ENCODE data around the gene POU6F1. TPM values are rescaled to one million over a fixed set of nuclear protein-coding genes. Genes with fewer than 3 reads are reported as not detected.

The POU6F1 gene
- total and polyA plus RNA-seq, 8 donors: 3.8 to 16.8 (median 6.7) TPM

GRCh38 chr12:51217133-51217967 is 512 bp downstream of the POU6F1 start:
- peak overlapping the region; percentile 83 to 97 (median 90) for H3K4me3 ChIP-seq
- H3K36me3 ChIP-seq: no peaks in the 10 kb centered on the region
- intact Hi-C loops (cut with DNase I; ENCODE audit: low total_unique reads): no loop called here
- H3K27me3 ChIP-seq: no peaks in the 10 kb centered on the region
- peaks cover 13 to 36% (median 24%) of the 10 kb centered on the region in 4 donors for H3K4me1 ChIP-seq
- 0 to 1% (median 1%) methylated on average over 49 to 81 of the region's 81 CpGs for WGBS, 5 donors
- no peaks in the 10 kb centered on the region for H3K9me3 ChIP-seq
- peak overlapping the region; percentile 97 to 99 (median 98) for H3K27ac ChIP-seq
- DNase-seq: peak; percentile 57 to 83
- TF ChIP-seq POLR2AphosphoS5 (IDR thresholded peaks at IDR 0.05): no peak
- no peak for TF ChIP-seq EP300 (IDR thresholded peaks at IDR 0.05)
- TF ChIP-seq CTCF (IDR thresholded peaks at IDR 0.05): no peak
- TF ChIP-seq POLR2A (IDR thresholded peaks at IDR 0.05): no peak

DNA sequence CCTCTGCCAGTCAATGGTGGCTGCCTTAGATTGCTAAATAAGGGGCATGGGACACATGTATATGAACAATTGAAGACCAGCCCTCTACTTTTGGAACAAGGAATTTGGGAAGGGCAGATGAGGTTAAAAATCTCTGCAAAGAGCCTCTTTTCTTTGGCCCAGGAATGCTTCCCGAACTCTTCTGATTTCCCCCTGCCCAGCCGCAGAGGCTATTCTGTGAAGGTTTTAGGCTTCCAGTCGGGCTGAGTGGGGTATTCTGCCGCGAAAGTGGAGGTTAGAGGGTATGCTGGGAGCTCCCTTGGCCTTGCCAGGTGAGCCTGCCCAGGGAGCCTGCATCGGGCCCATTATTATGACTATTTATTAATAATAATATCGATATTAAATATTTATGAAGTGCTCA is 1.2 kb downstream of the POU6F1 start:
- peak overlapping the region; percentile 55 to 99 (median 98) for H3K27ac ChIP-seq

GRCh38 chr12:51214895-51215294 is 3.0 kb downstream of the POU6F1 start:
- intact Hi-C loops (cut with DNase I; ENCODE audit: low total_unique reads): no loop called here
- peaks cover 13 to 33% (median 23%) of the 10 kb centered on the region in 4 donors for H3K4me1 ChIP-seq
- WGBS, 5 donors: 90 to 96% (median 91%) methylated on average over 5 of the region's 5 CpGs
- DNase-seq: no peak
- H3K36me3 ChIP-seq: peaks cover 0 to 12% (median 0%) of the 10 kb centered on the region in 4 donors
- H3K9me3 ChIP-seq: no peaks in the 10 kb centered on the region
- H3K4me3 ChIP-seq: no peak overlapping the region
- no peaks in the 10 kb centered on the region for H3K27me3 ChIP-seq
- TF ChIP-seq CTCF (IDR thresholded peaks at IDR 0.05) (no peak), POLR2AphosphoS5 (IDR thresholded peaks at IDR 0.05) (no peak), POLR2A (IDR thresholded peaks at IDR 0.05) (no peak), EP300 (IDR thresholded peaks at IDR 0.05) (no peak)
- no peak overlapping the region for H3K27ac ChIP-seq

More for the DNA sequence above, 1.2 kb downstream of the POU6F1 start:
- no peak for DNase-seq
- peak overlapping the region; percentile 83 to 97 (median 90) for H3K4me3 ChIP-seq
- no peak for TF ChIP-seq POLR2A (IDR thresholded peaks at IDR 0.05)
- no peak for TF ChIP-seq POLR2AphosphoS5 (IDR thresholded peaks at IDR 0.05)
- no peak for TF ChIP-seq CTCF (IDR thresholded peaks at IDR 0.05)
- TF ChIP-seq EP300 (IDR thresholded peaks at IDR 0.05): no peak
- no peaks in the 10 kb centered on the region for H3K27me3 ChIP-seq
- WGBS, 5 donors: 27 to 40% (median 30%) methylated on average over 7 of the region's 7 CpGs
- no peaks in the 10 kb centered on the region for H3K36me3 ChIP-seq
- intact Hi-C loops (cut with DNase I; ENCODE audit: low total_unique reads): no loop called here
- no peaks in the 10 kb centered on the region for H3K9me3 ChIP-seq
- peaks cover 13 to 33% (median 23%) of the 10 kb centered on the region in 4 donors for H3K4me1 ChIP-seq

DNA sequence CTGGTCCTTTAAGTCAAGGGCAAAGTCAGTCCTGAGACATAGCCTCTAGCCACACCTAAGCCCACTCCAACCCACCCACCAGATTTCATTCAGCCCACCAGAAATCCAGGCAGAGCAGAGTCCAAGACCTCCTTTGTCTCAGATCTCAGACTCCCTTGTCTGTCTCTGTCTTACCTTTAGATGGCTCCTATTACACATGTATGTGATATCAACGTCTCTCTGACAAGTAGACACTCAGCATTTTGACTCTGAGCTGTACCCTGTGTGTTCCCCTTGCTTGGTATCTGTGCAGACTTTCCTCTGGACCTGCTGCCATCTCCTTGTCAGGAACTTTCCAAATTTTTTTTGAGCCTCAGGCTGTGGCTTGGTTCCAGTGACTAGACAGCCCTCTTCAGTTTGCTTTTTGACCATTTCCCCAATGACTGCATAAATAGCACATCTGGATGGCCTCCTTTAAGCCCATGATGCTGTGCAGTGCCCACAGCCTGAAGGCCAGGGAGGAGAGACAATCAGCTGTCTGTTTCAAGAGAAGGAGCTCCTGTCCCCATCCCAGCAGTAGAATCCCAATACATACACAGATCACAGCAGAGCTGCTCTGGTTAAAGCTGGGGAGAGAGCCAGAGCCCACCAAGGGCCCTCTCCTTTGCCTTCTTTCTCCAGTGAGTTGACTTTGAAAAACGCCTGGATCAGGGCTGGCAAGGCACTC is 7.0 kb downstream of the POU6F1 start:
- Histone ChIP-seq H3K9me3 (no peaks in the 10 kb centered on the region), H3K27me3 (no peaks in the 10 kb centered on the region), H3K27ac (no peak overlapping the region), H3K4me3 (no peak overlapping the region), H3K36me3 (peaks cover 0 to 45% (median 10%) of the 10 kb centered on the region in 4 donors), H3K4me1 (peaks cover 0 to 3% (median 1%) of the 10 kb centered on the region in 4 donors)
- 45 to 86% (median 57%) methylated on average over 2 of the region's 2 CpGs for WGBS, 5 donors
- TF ChIP-seq EP300 (IDR thresholded peaks at IDR 0.05): no peak
- no peak for TF ChIP-seq CTCF (IDR thresholded peaks at IDR 0.05)
- TF ChIP-seq POLR2AphosphoS5 (IDR thresholded peaks at IDR 0.05): no peak
- TF ChIP-seq POLR2A (IDR thresholded peaks at IDR 0.05): no peak
- intact Hi-C loops (cut with DNase I; ENCODE audit: low total_unique reads): no loop called here
- no peak for DNase-seq

Measured in stomach (tissue), 9 donors.